GM21367 (cell line): Measurements from ENCODE around the gene ZIC4.

Experiments
- ATAC-seq: cut with Tn5 transposase; IDR thresholded peaks from one replicate; pipeline ENCODE4 v1.9.1; 2021; ENCODE audit not compliant: unreplicated experiment

ZIC4 gene

GRCh38 chr3:147405231-147406027 lies 914 bp downstream of the ZIC4 start:
- ATAC-seq, result no peak

GRCh38 chr3:147404800-147405230 lies 1.5 kb downstream of the ZIC4 start:
- ATAC-seq, result no peak

GRCh38 chr3:147404000-147404799 lies 2.1 kb downstream of the ZIC4 start:
- ATAC-seq, result no peak

GRCh38 chr3:147403511-147403910 lies 2.8 kb downstream of the ZIC4 start:
- no peak for ATAC-seq

GRCh38 chr3:147402159-147402558 lies 4.2 kb downstream of the ZIC4 start:
- no peak for ATAC-seq

GRCh38 chr3:147401421-147401820 lies 4.9 kb downstream of the ZIC4 start:
- ATAC-seq, result no peak

- ATAC-seq, result no peak
Measured at GRCh38 chr3:147400999-147401398, 5.3 kb downstream of the ZIC4 start.

GRCh38 chr3:147400111-147400510 lies 6.2 kb downstream of the ZIC4 start:
- no peak for ATAC-seq

- ATAC-seq, result no peak
Measured at GRCh38 chr3:147398813-147399534, 7.4 kb downstream of the ZIC4 start.

GRCh38 chr3:147397875-147398812 lies 8.2 kb downstream of the ZIC4 start:
- ATAC-seq, result no peak

GRCh38 chr3:147397155-147397874 lies 9.0 kb downstream of the ZIC4 start:
- ATAC-seq, result no peak

- ATAC-seq, result no peak
Measured at GRCh38 chr3:147396712-147397046, 9.7 kb downstream of the ZIC4 start.

- no peak for ATAC-seq
Measured at GRCh38 chr3:147395899-147396711, 10.2 kb downstream of the ZIC4 start.

GRCh38 chr3:147394884-147395225 lies 11.5 kb downstream of the ZIC4 start:
- ATAC-seq, result no peak

GRCh38 chr3:147393943-147394883 lies 12.1 kb downstream of the ZIC4 start:
- ATAC-seq, result no peak

GRCh38 chr3:147393261-147393942 lies 12.9 kb downstream of the ZIC4 start:
- ATAC-seq, result no peak

GRCh38 chr3:147392625-147392946 lies 13.8 kb downstream of the ZIC4 start:
- ATAC-seq, result no peak
